HG02870 (cell line): ENCODE measurements around the gene AMOTL2.

Source experiments
- ATAC-seq: cut with Tn5 transposase; IDR thresholded peaks from one replicate; pipeline ENCODE4 v1.9.1; 2021; ENCODE audit warnings: mild to moderate bottlenecking, moderate library complexity; ENCODE audit not compliant: unreplicated experiment

AMOTL2 gene

GRCh38 chr3:134317106-134317947 lies 56.9 kb downstream of the AMOTL2 start:
- ATAC-seq = no peak

DNA sequence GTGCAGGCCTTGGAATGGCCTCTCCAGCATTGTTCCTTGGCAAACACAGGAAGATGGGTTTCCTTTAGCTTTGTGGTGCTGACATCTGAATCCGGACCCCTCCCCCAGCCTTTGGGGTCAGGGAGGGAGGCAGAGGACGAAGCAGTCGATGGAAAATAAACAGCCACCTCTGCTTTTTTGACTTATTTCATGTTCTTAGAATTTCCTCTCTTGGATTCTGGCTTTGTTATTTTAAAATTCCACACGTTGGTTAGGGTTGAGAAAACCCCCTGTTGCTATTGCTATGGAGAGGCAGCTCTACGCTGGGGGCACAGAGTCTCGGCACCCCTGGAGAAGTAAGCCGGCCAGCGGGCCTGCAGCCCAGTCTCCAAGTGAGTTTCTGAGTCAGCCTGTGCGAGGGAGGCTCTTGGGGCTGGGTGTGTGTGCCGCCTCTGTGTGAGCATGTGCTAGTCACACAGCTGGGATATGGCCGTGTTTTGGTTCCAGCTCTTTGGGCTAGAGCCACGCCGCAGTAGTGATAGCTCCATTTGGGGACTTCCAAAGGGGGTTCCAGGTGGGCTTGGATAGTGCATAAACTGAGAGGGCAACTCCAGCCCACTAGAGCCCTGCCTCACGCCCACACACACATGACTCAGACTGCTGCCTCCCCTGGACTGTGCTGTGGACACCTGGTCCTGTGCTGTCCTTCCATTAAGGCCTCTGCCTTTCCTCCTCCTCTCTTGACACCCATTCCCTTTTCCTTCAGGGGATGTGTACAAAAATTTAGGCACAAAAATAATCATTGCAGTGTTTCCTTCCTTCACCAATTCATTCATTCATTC lies 58.8 kb downstream of the AMOTL2 start:
- no peak for ATAC-seq

- no peak for ATAC-seq
Observed at GRCh38 chr3:134314588-134315285, 59.5 kb downstream of the AMOTL2 start.

DNA sequence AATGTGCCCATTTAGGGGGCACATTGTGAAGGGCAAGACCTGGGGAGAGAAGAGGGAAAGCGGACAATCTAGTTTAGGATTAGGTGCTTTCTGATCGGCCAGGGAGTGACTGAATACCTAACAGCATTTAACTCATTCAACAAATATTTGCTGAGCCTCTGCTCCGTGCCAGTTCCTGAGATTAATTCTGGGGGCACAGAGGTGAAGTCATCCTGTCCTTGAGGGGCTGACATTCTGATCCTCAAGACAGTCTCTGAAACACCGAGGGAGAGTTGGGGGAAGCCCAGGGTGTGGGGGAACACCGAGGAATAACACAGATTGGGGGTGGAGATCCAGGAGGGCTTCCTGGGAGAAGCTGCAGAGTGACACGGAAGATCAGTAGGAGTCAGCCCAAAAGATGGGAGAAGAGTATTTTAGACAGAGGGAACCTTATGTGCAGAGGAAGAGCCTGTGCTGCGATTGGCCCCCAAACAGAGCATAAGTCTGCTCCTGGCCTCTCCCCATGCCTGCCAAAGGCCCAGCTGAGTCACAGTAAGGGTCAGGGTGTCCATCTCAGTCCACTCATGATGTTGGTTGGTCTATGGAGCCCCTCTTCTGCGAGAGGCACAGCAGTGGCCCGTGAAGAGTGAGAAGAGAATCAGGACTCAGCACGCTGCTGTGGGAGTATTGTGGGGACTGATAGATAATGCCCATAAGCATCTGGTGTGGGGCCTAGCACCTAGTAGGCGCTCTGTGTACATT lies 60.2 kb downstream of the AMOTL2 start:
- no peak for ATAC-seq

DNA sequence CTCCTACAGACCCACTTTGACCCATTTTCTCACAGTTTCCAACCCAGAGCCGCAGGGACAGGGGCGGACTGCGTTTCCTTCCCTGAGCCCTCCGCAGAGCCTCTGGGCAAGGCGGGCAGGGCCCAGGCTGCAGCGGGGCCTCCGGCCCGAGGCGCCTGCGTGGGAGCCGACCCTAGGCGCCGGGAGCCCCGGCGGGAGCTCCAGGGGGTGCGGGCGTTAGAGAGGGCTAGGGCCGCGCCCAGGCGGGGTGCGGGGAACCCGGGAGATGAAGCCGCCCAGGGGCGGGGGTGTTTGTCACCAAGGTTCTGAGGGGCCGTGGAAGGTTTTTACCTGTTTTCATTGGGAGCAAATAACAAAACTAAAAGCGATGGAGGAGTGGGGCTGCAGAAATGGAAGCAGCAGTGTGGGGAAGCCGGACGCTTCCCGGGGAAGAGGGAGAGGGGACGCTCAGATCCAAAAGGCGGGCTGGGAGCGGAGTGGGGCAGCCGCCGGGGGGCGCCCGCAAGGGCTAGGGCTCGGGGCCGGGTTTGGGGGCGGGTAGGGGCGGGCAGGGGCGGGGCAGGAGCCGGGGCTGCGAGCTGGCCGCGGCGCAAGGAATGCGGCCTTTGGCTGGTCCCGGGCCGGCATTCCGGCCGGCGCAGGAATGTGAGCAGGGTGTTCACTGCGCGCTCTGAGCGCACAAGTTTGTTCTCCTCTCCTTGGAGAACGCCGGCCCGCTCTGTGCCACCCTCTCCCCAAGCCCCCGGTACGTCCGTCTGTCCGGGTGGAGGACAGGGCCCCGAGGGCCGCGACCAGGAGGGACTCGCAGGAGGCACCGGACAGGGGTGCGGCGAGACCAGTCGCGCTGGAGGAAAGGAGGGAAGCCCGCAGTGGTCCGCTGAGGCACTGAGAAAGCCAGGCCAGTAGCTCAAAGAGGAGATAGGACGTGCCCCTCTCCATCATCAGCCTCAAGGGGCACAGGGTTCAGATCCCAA lies 61.1 kb downstream of the AMOTL2 start:
- ATAC-seq = no peak

GRCh38 chr3:134312072-134312872 lies 62.0 kb downstream of the AMOTL2 start:
- ATAC-seq = no peak

DNA sequence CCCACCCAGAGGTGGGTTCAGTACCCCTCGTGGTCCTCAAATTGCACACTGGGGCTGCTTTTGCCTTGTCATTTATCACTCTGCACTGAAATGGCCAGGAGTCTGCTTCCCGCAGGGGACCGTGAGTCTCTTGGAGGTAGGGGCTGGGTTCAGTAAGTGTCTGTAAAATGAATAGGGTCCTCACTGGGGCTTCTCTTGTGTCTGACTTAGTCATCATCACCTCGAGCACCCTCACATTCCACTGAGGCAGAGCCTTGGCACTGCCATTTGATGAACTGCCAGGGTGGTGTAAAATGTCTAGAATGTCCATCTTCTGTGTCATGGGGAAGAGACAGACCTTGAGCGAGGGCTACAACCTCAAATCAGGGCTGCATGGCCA lies 62.6 kb downstream of the AMOTL2 start:
- no peak for ATAC-seq

DNA sequence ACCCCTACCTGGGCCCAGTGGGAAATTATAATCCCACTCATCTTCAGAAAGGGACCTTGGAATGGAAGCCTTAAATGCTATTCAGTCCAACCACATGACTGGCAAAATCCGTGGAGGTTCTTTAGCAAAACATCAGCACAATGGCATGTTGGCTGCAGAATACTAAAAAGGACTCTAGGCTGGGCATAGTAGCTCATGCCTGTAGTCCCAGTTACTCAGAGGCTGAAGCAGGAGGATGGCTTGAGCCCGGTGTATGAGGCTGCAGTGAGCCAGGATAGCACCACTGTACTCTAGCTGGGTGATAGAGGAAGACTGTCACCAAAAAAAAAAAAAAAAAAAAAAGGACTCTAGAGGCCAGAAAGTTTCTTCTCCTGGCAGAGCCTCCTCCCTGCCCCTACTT lies 63.0 kb downstream of the AMOTL2 start:
- ATAC-seq = no peak

DNA sequence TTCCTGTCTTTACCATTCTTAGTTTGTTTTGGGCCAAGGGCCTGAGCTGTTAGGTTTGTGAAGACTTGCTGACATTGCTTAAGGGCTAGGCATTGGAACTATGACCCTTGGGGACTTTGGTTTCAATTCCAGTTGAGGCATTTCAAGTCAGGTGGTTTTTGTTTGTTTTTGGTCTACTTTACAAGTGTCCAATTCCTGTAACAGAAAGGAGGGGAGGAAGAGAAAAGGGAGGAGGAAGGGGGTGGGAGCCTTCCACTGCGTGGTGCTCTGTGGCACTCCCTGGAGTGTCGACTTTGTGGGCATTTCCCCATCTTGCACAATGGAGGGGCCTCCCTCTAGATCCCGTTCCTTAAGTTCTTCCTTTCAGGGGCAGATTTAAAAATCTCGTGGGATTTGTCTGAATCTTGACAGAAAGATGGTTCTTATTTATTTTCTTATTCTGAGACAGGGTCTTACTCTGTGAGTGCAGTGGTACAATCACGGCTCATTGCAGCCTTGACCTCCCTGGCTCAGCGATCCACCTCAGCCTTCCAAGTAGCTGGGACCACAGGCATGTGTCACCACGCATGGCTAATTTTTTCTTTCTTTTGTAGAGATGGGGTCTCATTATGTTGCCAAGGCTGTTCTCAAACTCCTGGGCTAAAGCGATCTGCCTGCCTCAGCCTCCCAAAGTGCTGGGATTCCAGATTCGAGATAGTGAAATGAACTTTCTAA lies 64.1 kb downstream of the AMOTL2 start:
- no peak for ATAC-seq

DNA sequence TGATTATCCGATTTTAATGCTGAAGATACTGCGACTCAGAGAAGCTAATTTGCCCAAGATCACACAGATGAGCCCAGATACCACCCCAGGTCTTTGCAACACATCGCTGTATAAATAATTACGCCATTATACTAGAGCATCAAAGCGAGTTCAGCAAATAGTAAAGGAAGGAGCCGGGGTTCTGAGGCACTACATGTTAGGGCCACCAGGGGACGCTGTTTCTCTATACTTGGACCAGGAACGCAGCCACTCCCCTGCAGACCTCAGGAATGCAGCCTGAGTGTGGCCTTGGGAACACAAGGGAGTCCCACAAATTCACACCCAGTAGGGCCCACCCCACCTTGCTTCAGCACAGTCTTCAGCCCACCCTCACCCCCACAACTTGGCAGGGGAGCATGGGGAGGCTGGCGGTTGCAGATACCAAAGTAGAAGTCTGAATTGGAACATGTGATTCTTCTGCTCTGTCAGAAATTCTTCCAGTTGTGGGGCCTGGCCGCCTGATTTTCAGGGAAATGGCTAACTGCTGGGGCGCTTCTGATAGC lies 65.8 kb downstream of the AMOTL2 start:
- no peak for ATAC-seq

DNA sequence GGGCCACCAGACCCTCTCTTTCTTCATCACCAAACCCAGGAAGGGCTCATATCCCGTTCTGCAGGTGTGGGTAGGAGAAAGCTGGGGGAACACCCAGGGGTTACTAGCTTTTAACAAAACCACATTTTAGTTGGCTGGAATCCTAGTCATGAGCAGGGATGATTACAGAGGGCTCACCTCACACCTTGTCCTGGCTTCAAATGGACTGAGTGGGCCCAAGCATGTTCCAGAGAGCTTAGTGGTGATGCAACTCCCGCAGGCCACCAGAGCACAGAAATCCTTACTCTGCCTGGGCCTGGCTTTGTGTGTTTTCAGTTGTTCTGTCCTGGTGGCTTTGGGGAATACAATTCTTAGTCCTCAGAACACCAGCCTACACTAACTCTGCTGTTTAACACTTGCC lies 66.8 kb downstream of the AMOTL2 start:
- no peak for ATAC-seq

GRCh38 chr3:134306320-134306719 lies 67.9 kb downstream of the AMOTL2 start:
- ATAC-seq = no peak
